Suprapubic skin (tissue), 3 donors: ENCODE measurements around the gene ZFHX2.

Experiments used
- EP300 ChIP-seq: sonication (generic); formaldehyde crosslinking; IDR thresholded peaks from one replicate; pipeline ENCODE4 v1.6.1; 2017; ENCODE audit warnings: antibody characterized with exemption
- TF ChIP-seq, protein P1 (sequence below), 2 donors: fragments of 200-600 bp in 1 of 2; fragments of 450-650 bp in 1 of 2; sonication (generic) in 1 of 2; IDR thresholded peaks; one replicate each; pipeline ENCODE4 v1.5.1; 2016 to 2019; ENCODE audit warnings: antibody characterized with exemption in 2 of 2, mild to moderate bottlenecking in 1 of 2, moderate library complexity in 1 of 2

DNA sequence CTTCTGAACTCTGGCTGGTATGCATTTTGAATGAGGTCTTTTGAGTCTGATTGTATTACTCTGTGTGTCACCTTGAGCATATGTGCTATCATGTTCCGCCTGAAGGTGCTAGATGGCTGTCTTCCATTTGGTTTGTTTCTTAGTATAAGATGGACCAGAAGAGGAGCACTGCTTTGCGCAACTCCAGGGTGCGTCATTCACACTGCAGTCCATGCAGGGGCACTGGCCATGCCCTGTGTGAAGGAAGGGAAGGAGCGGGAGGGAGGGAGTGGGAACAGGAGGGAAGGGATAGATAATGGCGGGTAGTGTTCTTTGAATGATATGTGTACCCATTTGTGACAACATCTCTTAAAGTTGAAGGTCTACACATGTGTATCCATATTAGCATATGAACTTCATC lies 8.2 kb downstream of the ZFHX2 start:
- no peak for TF ChIP-seq EP300
- TF ChIP-seq, protein P1, sequence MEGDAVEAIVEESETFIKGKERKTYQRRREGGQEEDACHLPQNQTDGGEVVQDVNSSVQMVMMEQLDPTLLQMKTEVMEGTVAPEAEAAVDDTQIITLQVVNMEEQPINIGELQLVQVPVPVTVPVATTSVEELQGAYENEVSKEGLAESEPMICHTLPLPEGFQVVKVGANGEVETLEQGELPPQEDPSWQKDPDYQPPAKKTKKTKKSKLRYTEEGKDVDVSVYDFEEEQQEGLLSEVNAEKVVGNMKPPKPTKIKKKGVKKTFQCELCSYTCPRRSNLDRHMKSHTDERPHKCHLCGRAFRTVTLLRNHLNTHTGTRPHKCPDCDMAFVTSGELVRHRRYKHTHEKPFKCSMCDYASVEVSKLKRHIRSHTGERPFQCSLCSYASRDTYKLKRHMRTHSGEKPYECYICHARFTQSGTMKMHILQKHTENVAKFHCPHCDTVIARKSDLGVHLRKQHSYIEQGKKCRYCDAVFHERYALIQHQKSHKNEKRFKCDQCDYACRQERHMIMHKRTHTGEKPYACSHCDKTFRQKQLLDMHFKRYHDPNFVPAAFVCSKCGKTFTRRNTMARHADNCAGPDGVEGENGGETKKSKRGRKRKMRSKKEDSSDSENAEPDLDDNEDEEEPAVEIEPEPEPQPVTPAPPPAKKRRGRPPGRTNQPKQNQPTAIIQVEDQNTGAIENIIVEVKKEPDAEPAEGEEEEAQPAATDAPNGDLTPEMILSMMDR (IDR thresholded peaks at IDR 0.05): no peak
